Caco-2 (cell line): ENCODE measurements around the gene VPS33A. TPM values are rescaled to one million over a fixed set of nuclear protein-coding genes. Genes with fewer than 3 reads are reported as not detected.

Source experiments
- BruUV-seq: library from RNA; stranded (reverse); fragments of 400-500 nt; replicated peaks from 2 replicates; lab custom pipeline; 2021; lab: Mats Ljungman, UMichigan
- CTCF ChIA-PET: fragments of 300-600 bp; sonication (Branson Sonifier 250); formaldehyde crosslinking; loops from one replicate; lab custom pipeline; 2022; ENCODE audit warnings: antibody characterized with exemption; lab: Charles Lee
- POLR2A ChIA-PET: fragments of 300-600 bp; sonication (Branson Sonifier 250); formaldehyde crosslinking; loops from one replicate; lab custom pipeline; 2022; ENCODE audit warnings: antibody characterized with exemption; lab: Charles Lee
- DNase-seq, 2 experiments: peaks; one replicate each; pipeline versions ENCODE4 v3.0.0 to v3.0.0-alpha.2; 2020 to 2022
- H3K27me3 ChIP-seq: replicated peaks from 2 replicates; pipeline ENCODE4 v1.6.0; 2011; ENCODE audit warnings: low read length; ENCODE audit not compliant: control insufficient read depth, insufficient read depth
- H3K36me3 ChIP-seq: 2 replicates; pipeline ENCODE4 v1.5.1; 2011; ENCODE audit warnings: low read length; ENCODE audit not compliant: control insufficient read depth, insufficient read depth
- H3K4me1 ChIP-seq: fragments of 250-450 bp; sonication (Bioruptor Pico); 2 replicates; pipeline ENCODE4 v1.5.1; 2020; ENCODE audit warnings: mild to moderate bottlenecking
- H3K4me3 ChIP-seq: 2 replicates; pipeline ENCODE4 v1.5.1; 2011; ENCODE audit warnings: low read depth, mild to moderate bottlenecking, control low read depth, low read length
- H3K9me3 ChIP-seq: fragments of 250-450 bp; sonication (Bioruptor Pico); 2 replicates; pipeline ENCODE4 v1.5.1; 2020; ENCODE audit warnings: mild to moderate bottlenecking, moderate library complexity
- H3K27ac Mint-ChIP-seq: one replicate; pipeline ENCODE4 v1.8.0; 2022; ENCODE audit warnings: mixed read lengths; ENCODE audit not compliant: unreplicated experiment
- H3K27me3 Mint-ChIP-seq: one replicate; pipeline ENCODE4 v1.8.0; 2022; ENCODE audit warnings: mixed read lengths; ENCODE audit not compliant: insufficient read depth, unreplicated experiment
- H3K36me3 Mint-ChIP-seq: one replicate; pipeline ENCODE4 v1.8.0; 2022; ENCODE audit warnings: mild to moderate bottlenecking, mixed read lengths; ENCODE audit not compliant: insufficient read depth, unreplicated experiment
- H3K4me1 Mint-ChIP-seq: one replicate; pipeline ENCODE4 v1.8.0; 2022; ENCODE audit warnings: low read depth, mixed read lengths; ENCODE audit not compliant: unreplicated experiment
- H3K4me3 Mint-ChIP-seq: one replicate; pipeline ENCODE4 v1.8.0; 2022; ENCODE audit warnings: mild to moderate bottlenecking, moderate library complexity, mixed read lengths; ENCODE audit not compliant: unreplicated experiment
- H3K9me3 Mint-ChIP-seq: one replicate; pipeline ENCODE4 v1.8.0; 2022; ENCODE audit warnings: mixed read lengths; ENCODE audit not compliant: unreplicated experiment
- intact Hi-C: fragments of 100-400 bp; cut with micrococcal nuclease; formaldehyde crosslinking; loops from one replicate; pipeline ENCODE4 v1.10.0; 2022; ENCODE audit not compliant: unreplicated experiment
- total RNA-seq: library from RNA; stranded (reverse); gene quantifications from 2 replicates; pipeline ENCODE4 v1.2.3, GENCODE V29; 2022
- TF ChIP-seq, protein P1 (sequence below), 2 experiments: fragments of 200-600 bp in 1 of 2; IDR thresholded peaks; 1 replicate in 1 of 2; 2 replicates in 1 of 2; pipeline versions ENCODE4 v1.5.1 to v1.8.0; 2011 to 2022; ENCODE audit warnings: antibody characterized with exemption in 1 of 2, control low read depth in 1 of 2, inconsistent platforms in 1 of 2, low read depth in 1 of 2, low read length in 1 of 2, mild to moderate bottlenecking in 1 of 2, moderate library complexity in 1 of 2; ENCODE audit not compliant: insufficient read depth in 1 of 2, severe bottlenecking in 1 of 2, unreplicated experiment in 1 of 2

VPS33A gene
- total RNA-seq, 1 experiment from 2014 or later, result 36.5 TPM

DNA sequence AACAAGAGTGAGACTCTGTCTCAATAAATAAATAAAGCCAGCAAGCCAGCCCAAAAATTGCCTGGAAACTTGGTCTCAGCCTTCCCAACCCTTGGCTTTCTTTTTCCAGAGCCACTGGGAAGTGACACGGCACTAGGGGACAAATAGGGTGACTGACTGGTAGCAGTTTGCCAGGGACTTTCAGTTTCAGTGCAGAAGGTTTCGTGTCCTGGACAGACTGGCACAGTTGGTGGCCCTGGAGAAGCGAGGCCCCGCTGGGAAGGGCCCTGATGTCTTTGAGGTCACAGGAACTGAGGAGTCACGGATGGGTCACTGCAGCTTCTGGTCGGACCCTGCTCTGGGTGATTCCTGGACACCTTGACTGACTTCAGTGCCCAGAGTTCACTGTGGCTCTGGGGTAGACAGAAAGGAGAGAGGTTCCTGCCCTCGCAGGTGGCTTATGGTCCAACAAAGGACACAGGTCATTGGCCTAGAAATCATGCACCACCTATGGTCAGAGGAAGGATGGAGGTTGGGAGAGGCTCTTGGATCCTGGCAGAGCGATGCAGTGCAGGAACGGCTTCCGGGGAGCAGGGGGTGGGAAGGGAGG, 80.7 kb downstream of the VPS33A start:
- no peak for DNase-seq
- H3K27me3 ChIP-seq, result no peaks in the 10 kb centered on the region

DNA sequence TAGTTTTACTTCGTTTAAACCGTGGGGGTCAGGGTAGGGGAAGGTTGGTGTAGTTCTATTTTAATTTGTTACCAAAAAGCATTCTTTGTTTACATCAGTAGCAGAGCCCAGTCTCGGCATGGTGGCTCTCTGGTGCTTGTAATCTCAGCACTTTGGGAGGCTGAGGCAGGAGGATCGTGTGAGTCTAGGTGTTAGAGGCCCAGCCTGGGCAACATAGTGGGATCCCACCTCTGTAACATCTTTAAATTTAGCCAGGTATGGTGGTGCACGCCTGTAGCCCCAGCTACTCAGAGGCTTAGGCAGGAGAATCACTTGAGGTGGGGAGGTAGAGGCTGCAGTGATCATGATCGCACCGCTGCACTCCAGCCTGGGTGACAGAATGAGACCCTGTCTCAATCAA, 81.2 kb downstream of the VPS33A start:
- DNase-seq, result no peak
- no peaks in the 10 kb centered on the region for H3K27me3 Mint-ChIP-seq
- no peaks in the 10 kb centered on the region for H3K4me1 ChIP-seq
- H3K27me3 ChIP-seq, result no peaks in the 10 kb centered on the region
- H3K4me3 Mint-ChIP-seq, result no peak overlapping the region
- ChIA-PET CTCF (no interaction called here), POLR2A (no interaction called here)
- no peak overlapping the region for H3K4me3 ChIP-seq
- H3K27ac Mint-ChIP-seq, result no peak overlapping the region
- no peaks in the 10 kb centered on the region for H3K36me3 Mint-ChIP-seq
- TF ChIP-seq, protein P1, sequence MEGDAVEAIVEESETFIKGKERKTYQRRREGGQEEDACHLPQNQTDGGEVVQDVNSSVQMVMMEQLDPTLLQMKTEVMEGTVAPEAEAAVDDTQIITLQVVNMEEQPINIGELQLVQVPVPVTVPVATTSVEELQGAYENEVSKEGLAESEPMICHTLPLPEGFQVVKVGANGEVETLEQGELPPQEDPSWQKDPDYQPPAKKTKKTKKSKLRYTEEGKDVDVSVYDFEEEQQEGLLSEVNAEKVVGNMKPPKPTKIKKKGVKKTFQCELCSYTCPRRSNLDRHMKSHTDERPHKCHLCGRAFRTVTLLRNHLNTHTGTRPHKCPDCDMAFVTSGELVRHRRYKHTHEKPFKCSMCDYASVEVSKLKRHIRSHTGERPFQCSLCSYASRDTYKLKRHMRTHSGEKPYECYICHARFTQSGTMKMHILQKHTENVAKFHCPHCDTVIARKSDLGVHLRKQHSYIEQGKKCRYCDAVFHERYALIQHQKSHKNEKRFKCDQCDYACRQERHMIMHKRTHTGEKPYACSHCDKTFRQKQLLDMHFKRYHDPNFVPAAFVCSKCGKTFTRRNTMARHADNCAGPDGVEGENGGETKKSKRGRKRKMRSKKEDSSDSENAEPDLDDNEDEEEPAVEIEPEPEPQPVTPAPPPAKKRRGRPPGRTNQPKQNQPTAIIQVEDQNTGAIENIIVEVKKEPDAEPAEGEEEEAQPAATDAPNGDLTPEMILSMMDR (IDR thresholded peaks at IDR 0.05; ENCODE audit: insufficient read depth in 1 of 2, low read depth in 1 of 2, low read length in 1 of 2, severe bottlenecking in 1 of 2, unreplicated experiment in 1 of 2), result no peak
- no TSS peak for BruUV-seq
- intact Hi-C loops, result no loop called here
- H3K9me3 ChIP-seq, result no peaks in the 10 kb centered on the region
- no peaks in the 10 kb centered on the region for H3K9me3 Mint-ChIP-seq
- no peaks in the 10 kb centered on the region for H3K36me3 ChIP-seq
- no peaks in the 10 kb centered on the region for H3K4me1 Mint-ChIP-seq

More for the DNA sequence above, 80.7 kb downstream of the VPS33A start:
- no peak overlapping the region for H3K27ac Mint-ChIP-seq
- H3K27me3 Mint-ChIP-seq, result no peaks in the 10 kb centered on the region
- H3K9me3 Mint-ChIP-seq, result no peaks in the 10 kb centered on the region
- no peaks in the 10 kb centered on the region for H3K4me1 ChIP-seq
- TF ChIP-seq, protein P1 (IDR thresholded peaks at IDR 0.05; ENCODE audit: insufficient read depth in 1 of 2, low read depth in 1 of 2, low read length in 1 of 2, severe bottlenecking in 1 of 2, unreplicated experiment in 1 of 2), result no peak
- intact Hi-C loops, result no loop called here
- H3K36me3 ChIP-seq, result no peaks in the 10 kb centered on the region
- ChIA-PET CTCF (no interaction called here), POLR2A (no interaction called here)
- no peak overlapping the region for H3K4me3 ChIP-seq
- H3K9me3 ChIP-seq, result no peaks in the 10 kb centered on the region
- H3K4me3 Mint-ChIP-seq, result no peak overlapping the region
- H3K36me3 Mint-ChIP-seq, result no peaks in the 10 kb centered on the region
- no TSS peak for BruUV-seq
- no peaks in the 10 kb centered on the region for H3K4me1 Mint-ChIP-seq

GRCh38 chr12:122184517-122184916, 81.8 kb downstream of the VPS33A start:
- ChIA-PET CTCF (no interaction called here), POLR2A (no interaction called here)
- Mint-ChIP-seq H3K4me1 (no peaks in the 10 kb centered on the region), H3K27me3 (no peaks in the 10 kb centered on the region), H3K36me3 (no peaks in the 10 kb centered on the region), H3K4me3 (no peak overlapping the region), H3K27ac (no peak overlapping the region), H3K9me3 (no peaks in the 10 kb centered on the region)
- intact Hi-C loops, result no loop called here
- Histone ChIP-seq H3K4me3 (no peak overlapping the region), H3K27me3 (no peaks in the 10 kb centered on the region), H3K9me3 (no peaks in the 10 kb centered on the region), H3K4me1 (no peaks in the 10 kb centered on the region), H3K36me3 (no peaks in the 10 kb centered on the region)
- TF ChIP-seq, protein P1 (IDR thresholded peaks at IDR 0.05; ENCODE audit: insufficient read depth in 1 of 2, low read depth in 1 of 2, low read length in 1 of 2, severe bottlenecking in 1 of 2, unreplicated experiment in 1 of 2), result no peak
- no TSS peak for BruUV-seq
- DNase-seq, result no peak
